GM12878 (cell line): ENCODE measurements around the gene PSMD12. TPM values are rescaled to one million over a fixed set of nuclear protein-coding genes. Genes with fewer than 3 reads are reported as not detected.

ENCODE experiments used
- ATAC-seq: fragments of 200-7000 bp; cut with Tn5 transposase; 3 replicates; pipeline ENCODE4 v1.9.1; 2020; ENCODE audit warnings: mild to moderate bottlenecking, moderate library complexity
- BruUV-seq: library from RNA; stranded (reverse); fragments of 400-500 nt; replicated peaks from 2 replicates; lab custom pipeline; 2021; lab: Mats Ljungman, UMichigan
- CTCF ChIA-PET: fragments of 300-600 bp; sonication (Branson Sonifier 250); formaldehyde crosslinking; extraction: SDS; loops from one replicate; lab custom pipeline; 2021; ENCODE audit warnings: inconsistent platforms; lab: Yijun Ruan, JAX
- POLR2A ChIA-PET: fragments of 350-600 bp; formaldehyde crosslinking; extraction: SDS; loops from one replicate; lab custom pipeline; 2021; ENCODE audit warnings: inconsistent platforms; lab: Charles Lee
- RAD21 ChIA-PET: fragments of 300-600 bp; sonication (Branson Sonifier 250); formaldehyde crosslinking; loops from one replicate; lab custom pipeline; 2023; ENCODE audit warnings: antibody characterized with exemption; ENCODE audit not compliant: unreplicated experiment; lab: Charles Lee
- SMC1A ChIA-PET: fragments of 300-600 bp; sonication (Branson Sonifier 250); formaldehyde crosslinking; loops from one replicate; lab custom pipeline; 2023; ENCODE audit not compliant: unreplicated experiment, uncharacterized antibody; lab: Charles Lee
- DNase-seq: peaks from one replicate; pipeline ENCODE4 v3.0.0-alpha.2; 2011; ENCODE audit warnings: low read depth, low spot score
- FAIRE-seq: peaks from 3 replicates; lab custom pipeline; 2011; peaks lifted over from hg19 to GRCh38; lab: Jason Lieb, UNC
- H2AFZ ChIP-seq: 2 replicates; pipeline ENCODE4 v1.6.0; 2011; ENCODE audit warnings: low read depth, low read length, control low read depth; ENCODE audit not compliant: control insufficient read depth
- H3K27ac ChIP-seq: 2 replicates; pipeline ENCODE4 v1.5.1; 2011; ENCODE audit warnings: control low read depth; ENCODE audit not compliant: control insufficient read depth, insufficient read depth
- H3K27me3 ChIP-seq, 2 experiments: replicated peaks in 1 of 2; 2 replicates each; pipeline versions ENCODE4 v1.6.0 to v1.6.1; 2011; ENCODE audit warnings: low read length in 1 of 2; ENCODE audit not compliant: control insufficient read depth in 2 of 2, insufficient read depth in 2 of 2
- H3K36me3 ChIP-seq, 2 experiments: 2 replicates each; pipeline ENCODE4 v1.5.1; 2011; ENCODE audit warnings: low read length in 1 of 2; ENCODE audit not compliant: control insufficient read depth in 2 of 2, insufficient read depth in 2 of 2
- H3K4me1 ChIP-seq: 2 replicates; pipeline ENCODE4 v1.6.1; 2011; ENCODE audit warnings: mild to moderate bottlenecking, low read length, moderate library complexity, mixed read lengths; ENCODE audit not compliant: control insufficient read depth, insufficient read depth
- H3K4me2 ChIP-seq: 2 replicates; pipeline ENCODE4 v1.6.0; 2011; ENCODE audit warnings: control low read depth; ENCODE audit not compliant: control insufficient read depth, insufficient read depth
- H3K4me3 ChIP-seq: fragments of 200-600 bp; sonication (generic); 2 replicates; pipeline ENCODE4 v1.5.1; 2016
- H3K79me2 ChIP-seq: 2 replicates; pipeline ENCODE4 v1.6.0; 2011; ENCODE audit warnings: low read length; ENCODE audit not compliant: control insufficient read depth, insufficient read depth
- H3K9ac ChIP-seq: 2 replicates; pipeline ENCODE4 v1.8.0; 2011; ENCODE audit warnings: low read length, control low read depth, mixed read lengths; ENCODE audit not compliant: control insufficient read depth, insufficient read depth
- H3K9me3 ChIP-seq: replicated peaks from 3 replicates; pipeline ENCODE4 v1.5.1; 2011; ENCODE audit warnings: mild to moderate bottlenecking, low read length; ENCODE audit not compliant: control insufficient read depth, insufficient read depth
- H4K20me1 ChIP-seq: 2 replicates; pipeline ENCODE4 v1.6.0; 2011; ENCODE audit not compliant: control insufficient read depth, insufficient read depth
- ATF7 ChIP-seq: fragments of 450-650 bp; IDR thresholded peaks from 2 replicates; pipeline ENCODE4 v1.6.1; 2016; ENCODE audit warnings: low read depth, mild to moderate bottlenecking
- CBX3 ChIP-seq: fragments of 200-600 bp; sonication (generic); IDR thresholded peaks from 2 replicates; pipeline ENCODE4 v1.6.1; 2016; ENCODE audit warnings: low read depth, borderline replicate concordance
- JUND ChIP-seq: IDR thresholded peaks from 2 replicates; pipeline ENCODE4 v1.6.1; 2012; ENCODE audit warnings: low read depth, mild to moderate bottlenecking, low read length, improper control_type of control experiment, moderate library complexity
- MEF2A ChIP-seq: IDR thresholded peaks from 2 replicates; pipeline ENCODE4 v1.6.1; 2011; ENCODE audit warnings: low read depth, mild to moderate bottlenecking, low read length, moderate library complexity; ENCODE audit not compliant: insufficient read depth
- MEF2B ChIP-seq: fragments of 450-650 bp; IDR thresholded peaks from 2 replicates; pipeline ENCODE4 v1.6.1; 2018; ENCODE audit warnings: mild to moderate bottlenecking, moderate library complexity; ENCODE audit not compliant: partially characterized antibody, poor library complexity, severe bottlenecking
- PML ChIP-seq: IDR thresholded peaks from 2 replicates; pipeline ENCODE4 v1.6.1; 2012; ENCODE audit warnings: low read length, inconsistent platforms
- RELA ChIP-seq: fragments of 450-650 bp; IDR thresholded peaks from 2 replicates; pipeline ENCODE4 v1.8.0; 2014; ENCODE audit warnings: borderline replicate concordance; ENCODE audit not compliant: partially characterized antibody
- SRF ChIP-seq, 2 experiments: IDR thresholded peaks; 2 replicates each; pipeline ENCODE4 v1.6.1; 2011; ENCODE audit warnings: low read depth in 2 of 2, low read length in 2 of 2, mild to moderate bottlenecking in 1 of 2, moderate library complexity in 1 of 2
- TAF1 ChIP-seq: IDR thresholded peaks from 2 replicates; pipeline ENCODE4 v1.6.1; 2011; ENCODE audit warnings: mild to moderate bottlenecking, low read depth, low read length, borderline replicate concordance
- YBX1 ChIP-seq: fragments of 450-650 bp; IDR thresholded peaks from 2 replicates; pipeline ENCODE4 v1.6.1; 2016; ENCODE audit warnings: antibody characterized with exemption
- WGBS: methylation state at CpG from one replicate; pipeline ENCODE4 v1.1.6; 2016; ENCODE audit warnings: low lambda C conversion rate; ENCODE audit not compliant: insufficient replicate concordance, insufficient coverage; ENCODE audit errors: missing lambda C conversion rate; 5-methylcytosine and 5-hydroxymethylcytosine counted together
- in situ Hi-C: fragments of 300-500 bp; cut with MboI; formaldehyde crosslinking; loops from 9 replicates; pipeline ENCODE4 v1.14.3; 2018; ENCODE audit warnings: mixed read lengths
- intact Hi-C: fragments of 100-400 bp; cut with micrococcal nuclease; formaldehyde crosslinking; loops from one replicate; pipeline ENCODE4 v1.14.2; 2022; ENCODE audit not compliant: unreplicated experiment
- polyA plus RNA-seq, 11 experiments: library from polyadenylated mRNA; depleted of rRNA in 4 of 11; unstranded in 6 of 11; stranded (reverse) in 5 of 11; fragments of >200 nt; fragmentation: Nextera tagmentation in 4 of 11; fragmentation: Illumina TruSeq in 1 of 11; extraction: Ambion mirVana in 4 of 11; extraction: Trizol in 1 of 11; gene quantifications; 1 replicate in 1 of 11; 2 replicates in 10 of 11; pipeline versions ENCODE4 v1.2.1 to v1.2.3, GENCODE V29; 2011 to 2016; ENCODE audit warnings: inconsistent platforms in 2 of 11, missing spikeins in 2 of 11, low read depth in 1 of 11
- total RNA-seq, 4 experiments: library from RNA; depleted of rRNA in 3 of 4; stranded (reverse); fragments of >200 nt in 3 of 4; fragmentation: Illumina TruSeq in 1 of 4; extraction: Trizol in 1 of 4; gene quantifications; 2 replicates each; pipeline versions ENCODE4 v1.2.1 to v1.2.3, GENCODE V29; 2013 to 2021
- TF ChIP-seq, protein P1 (sequence below): IDR thresholded peaks from 2 replicates; pipeline ENCODE4 v1.6.1; 2012; ENCODE audit warnings: low read length, inconsistent platforms
- TF ChIP-seq, protein P2 (sequence below): IDR thresholded peaks from 2 replicates; pipeline ENCODE4 v1.6.1; 2012; ENCODE audit warnings: low read depth, low read length, improper control_type of control experiment
- TF ChIP-seq, protein P3 (sequence below): fragments of 450-650 bp; IDR thresholded peaks from 2 replicates; pipeline ENCODE4 v1.6.1; 2017; ENCODE audit warnings: antibody characterized with exemption, mild to moderate bottlenecking, moderate library complexity
- TF ChIP-seq, protein P4 (sequence below): fragments of 450-650 bp; IDR thresholded peaks from 2 replicates; pipeline ENCODE4 v1.6.1; 2017; ENCODE audit warnings: mild to moderate bottlenecking

The PSMD12 gene
- total and polyA plus RNA-seq, 10 of the 15 experiments (the other 5 are each of a cell fraction or from before 2014, with no cell fraction given) = 19.8 to 149 (median 47.5) TPM

DNA sequence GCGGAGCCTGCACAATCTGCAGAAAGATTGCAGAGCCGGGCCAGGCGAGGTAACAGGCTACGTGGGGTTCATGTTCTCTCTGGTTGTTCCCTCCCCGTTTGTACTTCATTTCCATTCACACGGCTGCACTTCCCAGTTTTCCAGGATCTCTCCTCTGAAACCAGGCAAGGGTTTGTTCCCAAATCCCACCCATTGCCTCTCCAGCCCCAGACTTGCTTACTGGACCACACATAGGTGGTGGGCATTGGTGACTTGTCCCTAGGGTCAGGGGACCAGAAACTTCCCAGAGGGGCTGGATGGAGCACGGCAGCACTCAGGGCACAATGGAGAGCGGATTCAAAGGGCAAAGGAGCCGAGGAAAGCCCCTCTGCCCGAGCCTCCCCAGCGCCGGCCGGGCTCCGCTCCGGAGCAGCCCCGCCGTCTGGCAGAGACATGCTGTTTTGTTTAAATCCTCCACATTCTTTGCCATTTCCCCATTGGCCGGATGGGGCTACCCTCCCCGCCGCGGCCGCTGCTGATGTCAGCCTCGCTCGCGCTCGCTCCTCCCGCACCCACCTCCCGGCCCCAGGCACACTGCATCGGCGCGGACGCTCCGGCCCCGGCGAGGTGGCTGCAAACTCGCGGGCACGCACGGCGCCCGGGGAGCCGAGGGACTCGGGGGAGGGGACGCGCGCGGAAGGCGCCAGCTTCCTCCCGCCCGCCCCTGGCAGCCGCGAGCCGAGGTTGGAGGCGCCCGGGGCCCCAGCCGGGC is 10.5 kb upstream of the PSMD12 start, which contains the start of gene PITPNC1:
Gene PITPNC1 (plus strand): TSS at position 545 of the 751 bp plus-strand sequence.
- ChIA-PET RAD21 (interaction anchor here (0.6 to 8.2 kb wide), 14 partner anchors 71 to 805 kb away, joined by 3 to 74 read pairs (median 8); no protein-coding TSS in a partner anchor), CTCF (interaction anchor here (0.6 to 19.8 kb wide), 20 partner anchors 11 to 424 kb away, joined by 3 to 291 read pairs (median 12); partner anchors contain the start of genes NOL11 and PSMD12), POLR2A (interaction anchor here (1.0 to 1.7 kb wide), 3 partner anchors 10 to 217 kb away, joined by 4 to 7 read pairs (median 5); partner anchors contain the start of gene PSMD12), SMC1A (interaction anchor here (1.1 to 6.2 kb wide), 13 partner anchors 11 to 341 kb away, joined by 3 to 100 read pairs (median 9); partner anchors contain the start of genes NOL11 and PSMD12)
- no peaks in the 10 kb centered on the region; the same call in 1 of the 2 replicates for H3K4me1 ChIP-seq
- no peaks in the 10 kb centered on the region; a peak in 1 of 4 replicates for H3K36me3 ChIP-seq
- H3K27ac ChIP-seq = peak within 1 kb of the TSS; percentile 87
- H3K4me3 ChIP-seq = peak within 1 kb of the TSS; percentile 88
- intact Hi-C loops = loop anchor here (5.0 to 10.0 kb wide), 5 partner anchors 185 to 662 kb away; partner anchors contain the start of gene NOL11
- H3K9me3 ChIP-seq = no peaks in the 10 kb centered on the region
- H4K20me1 ChIP-seq = no peaks in the 10 kb centered on the region
- in situ Hi-C loops = loop anchor here (5.0 kb wide), 3 partner anchors 225 to 310 kb away; no protein-coding TSS in a partner anchor
- peak; percentile 84 for ATAC-seq
- DNase-seq = no peak
- 3% methylated on average over 35 of the region's 56 CpGs for WGBS
- H2AFZ ChIP-seq = peak within 1 kb of the TSS; percentile 81
- peak within 1 kb of the TSS; percentile 99 for H3K4me2 ChIP-seq
- FAIRE-seq = no peak
- no TSS peak for BruUV-seq
- peak within 1 kb of the TSS; percentile 85 for H3K9ac ChIP-seq
- no peaks in the 10 kb centered on the region for H3K27me3 ChIP-seq
- peaks cover 46% of the 10 kb centered on the region for H3K79me2 ChIP-seq
- TF ChIP-seq RELA = peak; percentile 26
- TF ChIP-seq TAF1 = peak; percentile 59; the same call in 1 of the 2 replicates
- no peak for TF ChIP-seq CBX3
- no peak for TF ChIP-seq SRF (IDR thresholded peaks at IDR 0.05; ENCODE audit: low read depth in 2 of 2, low read length in 2 of 2)
- TF ChIP-seq, protein P1, sequence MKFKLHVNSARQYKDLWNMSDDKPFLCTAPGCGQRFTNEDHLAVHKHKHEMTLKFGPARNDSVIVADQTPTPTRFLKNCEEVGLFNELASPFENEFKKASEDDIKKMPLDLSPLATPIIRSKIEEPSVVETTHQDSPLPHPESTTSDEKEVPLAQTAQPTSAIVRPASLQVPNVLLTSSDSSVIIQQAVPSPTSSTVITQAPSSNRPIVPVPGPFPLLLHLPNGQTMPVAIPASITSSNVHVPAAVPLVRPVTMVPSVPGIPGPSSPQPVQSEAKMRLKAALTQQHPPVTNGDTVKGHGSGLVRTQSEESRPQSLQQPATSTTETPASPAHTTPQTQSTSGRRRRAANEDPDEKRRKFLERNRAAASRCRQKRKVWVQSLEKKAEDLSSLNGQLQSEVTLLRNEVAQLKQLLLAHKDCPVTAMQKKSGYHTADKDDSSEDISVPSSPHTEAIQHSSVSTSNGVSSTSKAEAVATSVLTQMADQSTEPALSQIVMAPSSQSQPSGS = no peak
- TF ChIP-seq JUND = 0 out of 2 replicates have a peak, but pooled peaks have one; percentile 14
- TF ChIP-seq PML = no peak
- no peak for TF ChIP-seq MEF2B
- TF ChIP-seq ATF7 = peak; percentile 17; the same call in 1 of the 2 replicates
- TF ChIP-seq, protein P2, sequence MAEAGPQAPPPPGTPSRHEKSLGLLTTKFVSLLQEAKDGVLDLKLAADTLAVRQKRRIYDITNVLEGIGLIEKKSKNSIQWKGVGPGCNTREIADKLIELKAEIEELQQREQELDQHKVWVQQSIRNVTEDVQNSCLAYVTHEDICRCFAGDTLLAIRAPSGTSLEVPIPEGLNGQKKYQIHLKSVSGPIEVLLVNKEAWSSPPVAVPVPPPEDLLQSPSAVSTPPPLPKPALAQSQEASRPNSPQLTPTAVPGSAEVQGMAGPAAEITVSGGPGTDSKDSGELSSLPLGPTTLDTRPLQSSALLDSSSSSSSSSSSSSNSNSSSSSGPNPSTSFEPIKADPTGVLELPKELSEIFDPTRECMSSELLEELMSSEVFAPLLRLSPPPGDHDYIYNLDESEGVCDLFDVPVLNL = 0 out of 2 replicates have a peak, but pooled peaks have one; percentile 23
- TF ChIP-seq MEF2A = no peak
- TF ChIP-seq, protein P3, sequence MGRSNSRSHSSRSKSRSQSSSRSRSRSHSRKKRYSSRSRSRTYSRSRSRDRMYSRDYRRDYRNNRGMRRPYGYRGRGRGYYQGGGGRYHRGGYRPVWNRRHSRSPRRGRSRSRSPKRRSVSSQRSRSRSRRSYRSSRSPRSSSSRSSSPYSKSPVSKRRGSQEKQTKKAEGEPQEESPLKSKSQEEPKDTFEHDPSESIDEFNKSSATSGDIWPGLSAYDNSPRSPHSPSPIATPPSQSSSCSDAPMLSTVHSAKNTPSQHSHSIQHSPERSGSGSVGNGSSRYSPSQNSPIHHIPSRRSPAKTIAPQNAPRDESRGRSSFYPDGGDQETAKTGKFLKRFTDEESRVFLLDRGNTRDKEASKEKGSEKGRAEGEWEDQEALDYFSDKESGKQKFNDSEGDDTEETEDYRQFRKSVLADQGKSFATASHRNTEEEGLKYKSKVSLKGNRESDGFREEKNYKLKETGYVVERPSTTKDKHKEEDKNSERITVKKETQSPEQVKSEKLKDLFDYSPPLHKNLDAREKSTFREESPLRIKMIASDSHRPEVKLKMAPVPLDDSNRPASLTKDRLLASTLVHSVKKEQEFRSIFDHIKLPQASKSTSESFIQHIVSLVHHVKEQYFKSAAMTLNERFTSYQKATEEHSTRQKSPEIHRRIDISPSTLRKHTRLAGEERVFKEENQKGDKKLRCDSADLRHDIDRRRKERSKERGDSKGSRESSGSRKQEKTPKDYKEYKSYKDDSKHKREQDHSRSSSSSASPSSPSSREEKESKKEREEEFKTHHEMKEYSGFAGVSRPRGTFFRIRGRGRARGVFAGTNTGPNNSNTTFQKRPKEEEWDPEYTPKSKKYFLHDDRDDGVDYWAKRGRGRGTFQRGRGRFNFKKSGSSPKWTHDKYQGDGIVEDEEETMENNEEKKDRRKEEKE = 0 out of 2 replicates have a peak, but pooled peaks have one; percentile 53
- TF ChIP-seq, protein P4, sequence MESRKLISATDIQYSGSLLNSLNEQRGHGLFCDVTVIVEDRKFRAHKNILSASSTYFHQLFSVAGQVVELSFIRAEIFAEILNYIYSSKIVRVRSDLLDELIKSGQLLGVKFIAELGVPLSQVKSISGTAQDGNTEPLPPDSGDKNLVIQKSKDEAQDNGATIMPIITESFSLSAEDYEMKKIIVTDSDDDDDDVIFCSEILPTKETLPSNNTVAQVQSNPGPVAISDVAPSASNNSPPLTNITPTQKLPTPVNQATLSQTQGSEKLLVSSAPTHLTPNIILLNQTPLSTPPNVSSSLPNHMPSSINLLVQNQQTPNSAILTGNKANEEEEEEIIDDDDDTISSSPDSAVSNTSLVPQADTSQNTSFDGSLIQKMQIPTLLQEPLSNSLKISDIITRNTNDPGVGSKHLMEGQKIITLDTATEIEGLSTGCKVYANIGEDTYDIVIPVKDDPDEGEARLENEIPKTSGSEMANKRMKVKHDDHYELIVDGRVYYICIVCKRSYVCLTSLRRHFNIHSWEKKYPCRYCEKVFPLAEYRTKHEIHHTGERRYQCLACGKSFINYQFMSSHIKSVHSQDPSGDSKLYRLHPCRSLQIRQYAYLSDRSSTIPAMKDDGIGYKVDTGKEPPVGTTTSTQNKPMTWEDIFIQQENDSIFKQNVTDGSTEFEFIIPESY = no peak
- no peak for TF ChIP-seq YBX1
